HFFc6 (cell line): Measurements from ENCODE around the gene RCHY1. TPM values are rescaled to one million over a fixed set of nuclear protein-coding genes. Genes with fewer than 3 reads are reported as not detected.

ENCODE experiments used
- total RNA-seq, 6 experiments: library from RNA; stranded (reverse); fragmentation: NEBNext Ultra II Directional; extraction: Animal tissue kit (Norgen Biotek cat#: 25700); gene quantifications; 2 replicates in 1 of 6; 3 replicates in 5 of 6; pipeline ENCODE4 v1.2.3, GENCODE V29; 2021

RCHY1 gene
- total RNA-seq, 6 experiments from 2014 or later = 14.8 to 19.5 (median 17.5) TPM

Other genes with a start within 250 kb of the RCHY1 start
- gene THAP6, start 70 bp upstream of the RCHY1 start, total RNA-seq = 10 to 100 TPM; 14.2 to 20.6 (median 17.8) TPM
- gene ODAPH, start 41.7 kb upstream of the RCHY1 start, total RNA-seq = not detected
- gene CDKL2, start 116.1 kb upstream of the RCHY1 start, total RNA-seq = under 1 TPM; 0.14 to 0.38 (median 0.19) TPM
- gene G3BP2, start 159.0 kb upstream of the RCHY1 start, total RNA-seq = 100 to 1,000 TPM; 157 to 169 (median 168) TPM
- gene USO1, start 210.2 kb upstream of the RCHY1 start, total RNA-seq = 100 to 1,000 TPM in 1 of 6 experiments, 10 to 100 TPM in 5; 86.4 to 108 (median 95.1) TPM